Measurements from ENCODE around the gene TPRG1L.

DNA sequence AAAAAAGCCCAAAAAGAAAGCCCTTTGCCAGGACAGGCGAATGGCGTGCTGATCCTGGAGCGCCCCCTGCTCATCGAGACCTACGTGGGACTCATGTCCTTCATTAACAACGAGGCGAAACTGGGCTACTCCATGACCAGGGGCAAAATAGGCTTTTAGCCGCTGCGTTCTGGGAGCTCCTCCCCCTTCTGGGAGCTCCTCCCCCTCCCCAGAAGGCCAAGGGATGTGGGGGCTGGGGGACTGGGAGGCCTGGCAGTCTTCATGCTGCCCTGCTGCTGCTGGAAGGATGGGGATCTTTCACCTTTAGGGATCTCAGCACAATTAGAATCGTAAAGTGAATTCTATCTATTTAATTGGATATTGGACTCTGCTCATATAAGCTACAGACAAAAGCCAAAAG, 3.6 kb downstream of the TPRG1L start:
- no peak for TF ChIP-seq GATA2 (IDR thresholded peaks at IDR 0.05; ENCODE audit: low read depth, low read length)
- TF ChIP-seq GATA3 (IDR thresholded peaks at IDR 0.05; ENCODE audit: low read depth, low read length) = no peak

All from SH-SY5Y (cell line).